IPS DF 19.7 (cell line): ENCODE data around the gene UBA52.
"Not testable (repeated sequence)": the region's sequence is repeated elsewhere in the genome, so short reads cannot be mapped to it uniquely, and the experiment has no call there.

Source experiments
- DNase-seq: peaks from one replicate; pipeline ENCODE4 v3.0.0-alpha.2; 2013; ENCODE audit warnings: low read depth, low spot score

UBA52 gene

GRCh38 chr19:18592732-18593131 lies 21.1 kb downstream of the UBA52 start:
- DNase-seq, result not testable (repeated sequence)

DNA sequence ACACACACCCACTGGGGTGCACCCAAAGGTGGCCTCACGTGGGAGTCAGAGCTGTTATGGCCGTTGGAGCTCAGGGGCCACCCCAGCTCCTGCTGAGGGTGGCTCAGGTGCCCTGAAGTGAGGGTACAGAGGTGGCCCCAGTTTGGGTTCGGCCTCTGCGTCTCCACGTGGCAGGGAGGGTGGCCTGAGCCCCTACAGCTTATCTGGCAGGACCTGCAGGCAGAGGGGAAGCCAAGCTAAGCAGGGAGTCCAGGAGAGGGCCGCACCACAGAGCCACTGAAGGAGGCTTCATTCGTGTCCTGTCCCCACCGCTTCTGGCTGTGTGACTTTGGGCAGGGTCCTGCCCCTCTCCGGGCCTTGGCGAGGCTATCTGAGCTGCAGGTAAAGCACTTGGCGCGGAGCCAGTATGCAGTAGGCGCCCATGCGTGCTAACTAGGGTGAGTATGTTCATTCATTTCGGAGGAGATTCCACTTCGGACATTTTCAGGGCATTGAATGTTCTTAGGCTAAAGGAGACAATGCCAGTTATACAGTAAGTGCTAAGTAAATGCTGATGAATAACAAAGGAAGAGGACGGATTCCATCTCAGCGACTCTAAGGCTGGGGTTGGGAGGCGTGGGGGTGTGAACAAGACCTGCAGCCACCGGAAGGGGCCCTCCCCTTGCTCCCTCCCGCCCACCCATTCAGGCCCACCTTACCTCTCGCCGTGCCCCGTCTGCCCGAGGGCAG lies 21.9 kb downstream of the UBA52 start:
- no peak for DNase-seq

DNA sequence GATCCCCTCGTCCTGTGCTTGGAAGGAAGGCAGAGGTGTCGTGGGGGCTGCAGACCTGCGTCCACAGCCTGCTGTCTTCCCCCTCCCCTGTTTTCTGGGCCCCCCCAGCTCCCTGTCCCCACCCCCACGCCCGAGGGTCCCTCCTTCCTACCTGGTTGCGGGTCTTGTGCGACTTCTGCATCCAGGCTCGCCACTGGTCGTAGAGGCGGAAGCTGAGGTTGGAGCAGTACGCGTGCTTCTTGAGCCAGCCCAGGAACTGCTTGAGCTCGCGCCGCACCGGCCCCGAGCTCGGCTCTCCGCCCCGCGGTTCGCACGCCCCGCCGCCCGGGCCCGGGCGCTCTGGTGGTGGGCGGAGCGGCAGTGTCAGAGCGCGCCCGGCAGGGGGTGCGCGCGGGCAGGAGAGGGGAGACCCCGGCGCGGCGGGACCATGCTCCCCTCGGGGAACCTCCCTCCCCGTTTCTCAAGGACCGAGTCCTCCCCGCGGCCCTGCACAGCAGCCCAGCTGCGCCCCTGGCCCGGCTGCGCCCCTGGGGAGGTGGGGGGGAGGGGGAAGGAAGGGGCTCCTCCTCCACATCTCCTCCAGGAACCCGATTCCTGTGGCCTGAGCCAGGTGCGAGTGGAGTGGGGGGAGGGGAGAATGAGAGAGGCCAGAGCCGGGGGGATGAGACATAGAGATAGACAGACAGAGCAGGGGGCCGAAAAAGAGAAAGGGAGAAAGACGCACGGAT lies 22.6 kb downstream of the UBA52 start:
- no peak for DNase-seq

GRCh38 chr19:18594824-18595373 lies 23.2 kb downstream of the UBA52 start:
- DNase-seq, result no peak

DNA sequence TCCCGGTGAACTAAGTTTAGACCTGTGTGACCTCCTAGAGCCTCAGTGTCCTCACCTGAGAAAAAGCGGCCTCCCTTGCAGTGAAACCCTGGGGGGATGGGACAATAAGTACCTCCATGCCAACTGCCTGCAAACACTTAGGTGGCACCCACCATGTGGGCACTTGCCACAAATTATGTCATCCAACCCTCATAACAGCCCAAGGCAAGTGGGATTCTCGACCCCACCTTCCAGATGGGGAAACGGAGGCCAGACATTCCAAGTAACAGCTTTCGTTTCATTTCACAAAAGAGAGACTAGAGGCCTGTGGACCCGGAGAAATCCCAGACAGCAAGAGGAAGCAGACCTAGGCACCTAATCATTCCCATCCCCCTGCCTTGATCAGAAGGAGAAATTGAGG lies 23.8 kb downstream of the UBA52 start:
- no peak for DNase-seq

DNA sequence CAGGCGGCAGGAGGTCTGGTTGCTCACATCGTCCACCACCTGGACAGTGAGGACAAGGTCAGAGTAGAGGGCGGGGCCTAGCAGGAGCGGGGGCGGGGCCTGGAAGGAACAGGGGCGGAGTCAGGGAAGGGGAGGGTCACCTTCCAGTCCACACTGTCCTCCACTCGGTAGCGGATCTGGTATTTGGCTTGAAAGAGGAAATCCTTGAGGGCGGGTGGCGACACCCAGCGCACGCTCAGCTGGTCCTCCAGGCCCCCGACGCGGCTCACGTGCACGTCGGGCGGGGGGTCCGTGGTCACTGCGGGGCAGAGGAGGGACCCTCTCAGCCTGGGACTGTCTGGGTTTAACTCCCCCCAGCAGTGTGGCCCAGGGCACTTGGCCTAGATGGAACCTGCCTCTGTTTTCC lies 25.1 kb downstream of the UBA52 start:
- DNase-seq, result no peak

- DNase-seq, result no peak
Observed at GRCh38 chr19:18597809-18598660, 26.4 kb downstream of the UBA52 start.

DNA sequence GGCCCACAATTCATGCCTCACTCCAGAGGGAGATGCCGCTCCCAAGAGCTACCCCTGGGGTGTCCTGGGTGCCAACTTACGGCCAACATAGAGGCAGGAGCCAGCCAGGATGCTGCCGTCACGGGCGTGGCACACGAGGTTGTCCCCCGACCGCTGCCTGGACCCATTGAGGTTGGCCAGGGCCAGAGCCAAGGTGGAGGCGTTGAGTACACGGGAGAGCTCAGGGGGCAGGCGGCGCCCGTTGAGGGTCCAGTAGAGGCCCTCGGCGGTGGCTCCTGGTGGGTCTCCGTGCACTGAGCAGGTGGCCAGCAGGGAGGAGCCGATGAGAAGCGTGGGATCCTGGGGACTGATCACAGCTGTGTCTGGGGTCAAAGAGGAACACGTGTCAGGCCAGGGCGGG lies 27.8 kb downstream of the UBA52 start:
- DNase-seq, result no peak

DNA sequence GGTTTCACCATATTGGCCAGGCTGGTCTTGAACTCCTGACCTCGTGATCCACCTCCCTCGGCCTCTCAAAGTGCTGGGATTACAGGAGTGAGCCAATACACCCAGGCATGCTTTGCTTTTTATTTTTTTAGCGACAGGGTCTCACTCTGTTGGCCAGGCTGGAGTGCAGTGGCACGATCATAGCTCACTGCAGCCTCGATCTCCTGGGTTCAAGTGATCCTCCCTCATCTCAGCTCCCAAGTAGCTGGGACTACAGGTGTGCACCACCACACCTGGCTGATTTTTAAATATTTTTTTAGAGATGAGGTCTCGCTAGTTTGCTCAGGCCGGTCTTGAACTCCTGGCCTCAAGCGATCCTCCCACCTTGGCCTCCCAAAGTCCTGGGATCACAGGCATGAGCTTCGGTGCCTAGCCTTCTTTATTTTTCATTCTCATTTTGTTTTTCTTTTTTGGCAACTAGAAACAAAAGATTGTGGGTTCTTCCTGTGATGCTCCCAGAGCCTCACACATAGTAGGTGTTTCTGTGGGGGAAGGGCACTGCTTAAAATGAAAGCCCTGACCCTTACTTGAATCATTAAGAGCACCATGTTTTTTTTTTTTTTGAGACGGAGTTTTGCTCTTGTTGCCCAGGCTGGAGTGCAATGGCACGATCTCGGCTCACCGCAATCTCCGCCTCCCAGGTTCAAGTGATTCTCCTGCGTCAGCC lies 29.2 kb downstream of the UBA52 start:
- DNase-seq, result not testable (repeated sequence)

DNA sequence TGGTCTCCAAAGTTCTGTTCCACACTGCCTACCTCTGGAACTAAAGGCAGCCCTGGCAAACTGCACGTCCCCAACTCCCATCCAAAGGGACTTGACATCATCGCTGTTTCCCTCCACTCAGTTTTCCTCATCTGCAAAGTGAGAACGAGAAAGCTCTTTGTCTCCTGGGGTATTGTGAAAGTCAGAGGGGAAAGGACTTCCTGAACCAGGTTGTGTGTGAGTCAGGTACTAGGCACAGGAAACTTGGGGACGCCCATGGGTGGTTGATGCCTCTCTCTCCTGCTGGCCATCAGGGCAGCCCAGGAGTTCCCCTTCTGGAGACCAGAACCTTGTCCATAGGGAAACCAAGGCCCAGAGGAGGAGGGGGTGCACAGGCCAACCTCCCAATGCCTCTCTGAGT lies 30.2 kb downstream of the UBA52 start:
- DNase-seq, result no peak

GRCh38 chr19:18603255-18603957 lies 31.7 kb downstream of the UBA52 start:
- DNase-seq, result no peak

DNA sequence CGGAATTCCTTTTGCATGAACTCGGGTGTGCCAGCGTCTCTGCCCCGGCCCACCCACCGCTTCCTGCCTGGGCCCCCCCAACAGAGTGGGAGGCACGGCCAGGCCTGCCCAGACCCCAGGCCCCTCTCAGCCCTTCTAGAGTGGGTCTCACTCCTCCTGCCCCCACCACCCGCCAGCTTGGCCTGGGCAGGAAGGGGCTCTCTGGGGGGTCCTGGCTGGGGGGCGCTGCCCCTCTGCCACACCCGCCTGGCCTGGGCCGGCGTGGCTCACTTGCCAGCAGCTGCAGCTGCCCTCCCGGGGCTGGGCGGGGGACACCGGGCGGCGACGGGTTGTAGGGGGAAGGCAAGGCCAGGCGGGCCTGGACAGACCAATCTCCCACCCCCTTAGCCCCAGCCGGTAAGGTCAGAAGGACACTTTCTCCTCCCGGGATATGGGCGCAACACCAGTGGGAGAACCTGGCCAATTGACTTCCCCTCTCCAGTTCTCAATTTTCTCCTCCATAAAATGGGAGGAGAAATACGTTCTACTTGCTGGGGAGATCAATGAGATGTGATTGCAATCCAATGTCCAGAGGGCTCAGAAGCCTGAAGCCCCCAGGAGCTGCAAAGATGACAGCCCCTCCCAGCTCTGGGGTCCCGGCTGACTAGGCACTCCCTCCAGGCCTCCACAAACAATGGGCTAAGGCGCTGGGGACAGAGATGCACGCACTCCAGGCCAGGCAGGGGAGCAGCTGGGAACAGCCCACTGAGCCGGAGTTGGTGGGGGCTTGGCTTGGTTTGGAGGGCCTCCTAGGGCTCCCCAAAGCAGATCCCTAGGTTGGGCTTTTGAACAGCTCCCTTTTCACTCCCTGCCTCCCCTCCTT lies 32.5 kb downstream of the UBA52 start:
- DNase-seq, result no peak

DNA sequence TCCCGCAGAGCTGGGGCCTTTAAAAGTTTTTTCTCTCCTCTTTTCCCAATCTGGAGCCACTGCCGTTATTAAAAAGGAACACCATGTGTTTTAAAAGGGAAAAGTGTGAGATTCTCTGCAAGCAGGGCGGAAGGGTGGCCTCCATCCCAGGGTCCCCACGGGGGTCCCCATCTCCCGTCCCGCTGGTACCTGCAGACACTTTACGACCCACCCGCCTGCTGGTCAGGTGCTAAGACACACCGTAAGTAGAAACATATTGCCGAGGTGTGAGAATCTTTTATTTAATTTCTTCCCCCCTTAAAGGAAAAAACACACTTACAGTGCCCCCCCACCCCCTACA lies 33.1 kb downstream of the UBA52 start:
- DNase-seq, result no peak

- DNase-seq, result no peak
Observed at GRCh38 chr19:18605196-18605545, 33.5 kb downstream of the UBA52 start.

GRCh38 chr19:18605546-18606280 lies 34.1 kb downstream of the UBA52 start:
- DNase-seq, result no peak

GRCh38 chr19:18606281-18607225 lies 34.9 kb downstream of the UBA52 start, which contains the start of gene CRLF1:
Gene CRLF1, minus strand, starts transcription at chr19:18606799. Its CDS starts 143 bp downstream, at chr19:18606656.
- DNase-seq, result no peak

DNA sequence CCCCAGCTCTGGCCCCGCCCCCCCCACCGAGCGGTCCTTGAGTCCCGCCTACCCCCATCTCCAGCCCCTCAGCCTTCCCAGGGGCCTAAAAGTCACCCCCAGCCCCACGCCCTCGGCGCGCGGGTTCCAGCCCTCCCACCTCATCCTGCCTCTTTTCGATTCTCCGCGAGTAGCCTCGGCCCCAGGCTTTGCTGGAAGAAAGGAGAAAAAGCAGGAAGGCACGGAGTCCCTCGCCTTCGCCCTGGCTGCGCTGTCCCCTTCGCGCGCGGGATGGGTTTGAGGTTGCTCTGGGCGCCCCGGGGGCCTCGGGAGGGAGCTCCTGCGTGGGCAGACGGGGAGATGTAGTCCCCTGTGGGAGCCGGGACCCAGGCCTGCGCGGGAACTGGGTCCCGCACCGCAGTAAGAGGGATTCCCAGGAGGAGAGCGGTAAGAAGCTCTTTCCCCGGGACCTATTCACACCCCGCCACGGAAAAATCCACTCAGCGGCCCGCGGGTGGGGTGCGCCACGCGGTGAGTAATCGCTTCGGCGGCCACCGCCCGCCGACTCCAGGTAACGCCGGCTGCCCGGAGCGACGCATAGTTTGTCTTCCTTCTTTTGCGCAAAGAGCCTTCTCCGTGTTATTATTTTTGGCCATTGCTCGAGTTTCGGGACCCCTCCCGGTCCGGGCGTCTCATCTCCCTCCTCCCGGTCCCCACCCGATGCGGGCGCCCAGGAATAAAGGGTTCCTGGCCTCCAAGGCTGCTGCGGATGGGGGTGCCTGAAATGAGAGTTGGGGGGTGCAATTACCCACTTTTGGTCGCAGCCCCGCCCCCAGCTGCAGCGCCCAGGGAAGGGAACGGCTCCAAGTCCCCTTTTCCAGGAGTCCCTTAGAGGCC lies 35.8 kb downstream of the UBA52 start:
- DNase-seq, result no peak
